Measurements from ENCODE around the gene ZNRF1.

- TF ChIP-seq, protein P1, sequence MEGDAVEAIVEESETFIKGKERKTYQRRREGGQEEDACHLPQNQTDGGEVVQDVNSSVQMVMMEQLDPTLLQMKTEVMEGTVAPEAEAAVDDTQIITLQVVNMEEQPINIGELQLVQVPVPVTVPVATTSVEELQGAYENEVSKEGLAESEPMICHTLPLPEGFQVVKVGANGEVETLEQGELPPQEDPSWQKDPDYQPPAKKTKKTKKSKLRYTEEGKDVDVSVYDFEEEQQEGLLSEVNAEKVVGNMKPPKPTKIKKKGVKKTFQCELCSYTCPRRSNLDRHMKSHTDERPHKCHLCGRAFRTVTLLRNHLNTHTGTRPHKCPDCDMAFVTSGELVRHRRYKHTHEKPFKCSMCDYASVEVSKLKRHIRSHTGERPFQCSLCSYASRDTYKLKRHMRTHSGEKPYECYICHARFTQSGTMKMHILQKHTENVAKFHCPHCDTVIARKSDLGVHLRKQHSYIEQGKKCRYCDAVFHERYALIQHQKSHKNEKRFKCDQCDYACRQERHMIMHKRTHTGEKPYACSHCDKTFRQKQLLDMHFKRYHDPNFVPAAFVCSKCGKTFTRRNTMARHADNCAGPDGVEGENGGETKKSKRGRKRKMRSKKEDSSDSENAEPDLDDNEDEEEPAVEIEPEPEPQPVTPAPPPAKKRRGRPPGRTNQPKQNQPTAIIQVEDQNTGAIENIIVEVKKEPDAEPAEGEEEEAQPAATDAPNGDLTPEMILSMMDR (IDR thresholded peaks at IDR 0.05): no peak
- TF ChIP-seq POLR2A (IDR thresholded peaks at IDR 0.05) (no peak), POLR2AphosphoS5 (IDR thresholded peaks at IDR 0.05) (no peak)
Measured at GRCh38 chr16:75038036-75038858, 39.4 kb downstream of the ZNRF1 start.

Measured in breast epithelium (tissue), 3 donors.